ENCODE data around the gene ZDHHC19. TPM values are rescaled to one million over a fixed set of nuclear protein-coding genes. Genes with fewer than 3 reads are reported as not detected.

Gene ZDHHC19
- total and polyA plus RNA-seq, 8 donors, result 0.38 to 2.7 TPM; not detected in 6

DNA sequence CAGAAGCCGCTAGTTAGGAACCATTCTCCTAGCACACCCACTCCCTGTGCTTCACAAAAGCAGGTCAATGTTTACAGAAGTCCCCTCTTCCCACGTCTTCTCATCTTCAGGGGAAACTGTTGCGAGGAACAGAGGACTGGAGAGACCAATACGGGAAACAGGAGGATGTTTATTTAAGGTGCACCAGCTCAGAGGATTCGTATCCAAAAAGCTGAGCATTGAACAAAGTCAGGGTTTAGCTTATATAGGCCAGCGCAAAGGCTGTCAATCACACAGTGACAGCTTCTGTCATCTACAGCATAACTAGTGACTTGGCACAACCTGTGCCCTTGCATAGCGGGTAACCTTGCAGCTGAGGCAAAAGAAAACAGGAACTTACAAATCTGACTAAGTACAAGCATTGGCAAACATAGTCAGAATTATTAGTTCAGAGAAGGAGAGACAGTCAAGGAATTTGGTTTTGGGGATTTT is 61.3 kb downstream of the ZDHHC19 start:
- Histone ChIP-seq H3K27me3 (no peaks in the 10 kb centered on the region), H3K9me3 (no peaks in the 10 kb centered on the region), H3K4me1 (no peaks in the 10 kb centered on the region), H3K36me3 (no peaks in the 10 kb centered on the region), H3K27ac (no peak overlapping the region), H3K4me3 (no peak overlapping the region)
- WGBS, 5 donors, result 85 to 94% (median 90%) methylated on average over 7 of the region's 7 CpGs
- no peak for DNase-seq
- TF ChIP-seq POLR2A (IDR thresholded peaks at IDR 0.05) (no peak), EP300 (IDR thresholded peaks at IDR 0.05) (no peak), CTCF (IDR thresholded peaks at IDR 0.05) (no peak), POLR2AphosphoS5 (IDR thresholded peaks at IDR 0.05) (no peak)
- intact Hi-C loops (cut with DNase I; ENCODE audit: low total_unique reads), result no loop called here

- DNase-seq, result no peak
- no peak for TF ChIP-seq CTCF (IDR thresholded peaks at IDR 0.05)
- no peak for TF ChIP-seq EP300 (IDR thresholded peaks at IDR 0.05)
- TF ChIP-seq POLR2AphosphoS5 (IDR thresholded peaks at IDR 0.05), result no peak
- TF ChIP-seq POLR2A (IDR thresholded peaks at IDR 0.05), result no peak
- no peaks in the 10 kb centered on the region for H3K27me3 ChIP-seq
- WGBS, 5 donors, result 68 to 90% (median 87%) methylated on average over 10 of the region's 10 CpGs
- no peak overlapping the region for H3K4me3 ChIP-seq
- H3K36me3 ChIP-seq, result no peaks in the 10 kb centered on the region
- no peak overlapping the region for H3K27ac ChIP-seq
- no peaks in the 10 kb centered on the region for H3K4me1 ChIP-seq
- H3K9me3 ChIP-seq, result no peaks in the 10 kb centered on the region
- intact Hi-C loops (cut with DNase I; ENCODE audit: low total_unique reads), result no loop called here
Observed at GRCh38 chr3:196149375-196149774, 61.8 kb downstream of the ZDHHC19 start.

Small RNA genes lying within 50 kb of the gene (small RNA-seq; reads per million reads assigned to genes)
- gene RF00019, result 0 reads per million in 4 donors

Other genes with a start within 250 kb of the ZDHHC19 start
- gene TFRC, start 129.3 kb downstream of the ZDHHC19 start, total RNA-seq, result 100 to 1,000 TPM in 3 of 5 donors, 10 to 100 TPM in 2; 27.2 to 289 (median 178) TPM
- gene TFRC, start 129.3 kb downstream of the ZDHHC19 start, polyA plus RNA-seq, result 10 to 100 TPM in 2 of 3 donors, 1 to 10 TPM in 1; 5.5 to 16.2 (median 11.2) TPM
- gene SLC51A, start 5.1 kb upstream of the ZDHHC19 start, total RNA-seq, result under 1 TPM in 1 of 5 donors, not detected in 4; 0.92 TPM
- gene SLC51A, start 5.1 kb upstream of the ZDHHC19 start, polyA plus RNA-seq, result under 1 TPM in 1 of 3 donors, not detected in 2; 0.43 TPM
- 100 to 1,000 TPM in 1 of 5 donors, 10 to 100 TPM in 4; 25.2 to 127 (median 58.7) TPM for gene PCYT1A, start 76.3 kb upstream of the ZDHHC19 start, total RNA-seq
- 10 to 100 TPM; 11.8 to 24.7 (median 19.4) TPM for gene PCYT1A, start 76.3 kb upstream of the ZDHHC19 start, polyA plus RNA-seq
- 1 to 10 TPM in 1 of 5 donors, not detected in 4; 3.3 TPM for gene DYNLT2B, start 106.8 kb upstream of the ZDHHC19 start, total RNA-seq
- gene DYNLT2B, start 106.8 kb upstream of the ZDHHC19 start, polyA plus RNA-seq, result 10 to 100 TPM in 2 of 3 donors, 1 to 10 TPM in 1; 9.5 to 23.0 (median 16.0) TPM
- gene TM4SF19, start 127.0 kb upstream of the ZDHHC19 start, total RNA-seq, result not detected
- under 1 TPM in 1 of 3 donors, not detected in 2; 0.55 TPM for gene TM4SF19, start 127.0 kb upstream of the ZDHHC19 start, polyA plus RNA-seq
- 10 to 100 TPM; 14.0 to 39.3 (median 25.4) TPM for gene UBXN7, start 221.0 kb upstream of the ZDHHC19 start, total RNA-seq
- 1 to 10 TPM; 2.2 to 6.8 (median 4.7) TPM for gene UBXN7, start 221.0 kb upstream of the ZDHHC19 start, polyA plus RNA-seq

Data from stomach (tissue), 9 donors.